SKM-1 (cell line): Measurements from ENCODE around the gene CCDC178.
"Not testable (repeated sequence)": the region's sequence is repeated elsewhere in the genome, so short reads cannot be mapped to it uniquely, and the experiment has no call there.

Experiments used
- DNase-seq: peaks from one replicate; lab custom pipeline; 2025; ENCODE audit not compliant: unreplicated experiment; lab: John Stamatoyannopoulos, UW

The CCDC178 gene

GRCh38 chr18:33239298-33239697, 201.2 kb downstream of the CCDC178 start:
- DNase-seq, result no peak

- DNase-seq, result no peak
These were observed 208.2 kb downstream of the CCDC178 start for GRCh38 chr18:33232318-33232626.

DNA sequence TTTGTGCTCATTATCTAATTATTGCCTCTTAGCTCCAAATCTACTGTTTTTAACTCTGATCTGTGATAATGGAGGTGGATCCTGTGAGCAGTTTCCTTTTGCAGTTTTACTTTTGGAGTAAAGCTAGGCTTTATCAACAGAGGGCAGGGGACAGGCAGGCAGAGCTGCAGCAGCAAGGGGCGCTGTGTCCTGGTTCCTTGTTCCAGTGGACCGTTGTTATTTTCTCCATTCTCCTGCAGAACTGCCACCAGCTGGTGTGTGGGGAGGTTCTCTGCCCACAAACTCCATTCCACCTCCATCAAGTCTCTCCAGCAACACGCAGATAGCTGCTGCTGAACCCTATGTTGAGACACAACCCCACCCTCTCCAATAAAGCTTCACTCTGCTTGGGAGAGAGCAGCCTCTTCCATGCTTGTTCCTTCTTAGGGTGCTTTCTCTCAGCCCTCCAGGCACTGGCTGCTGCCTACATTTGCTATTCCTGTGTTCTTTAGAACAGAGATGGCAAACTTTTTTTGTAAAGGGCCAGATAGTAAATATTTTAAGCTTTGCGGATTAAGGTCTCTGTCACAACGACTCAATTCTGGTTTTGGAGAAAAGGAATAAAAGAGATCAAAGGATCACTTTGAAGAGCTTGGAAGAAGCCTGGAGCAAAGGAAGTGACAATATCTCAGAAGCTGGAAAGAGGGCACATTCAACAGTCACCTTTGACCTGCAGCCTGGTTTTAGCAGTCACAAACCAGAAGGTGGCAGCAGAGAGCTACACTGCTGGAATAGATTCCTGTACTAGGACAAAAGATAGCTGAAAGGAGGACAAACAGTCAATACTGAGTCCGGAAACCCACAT, 208.8 kb downstream of the CCDC178 start:
- DNase-seq, result no peak

DNA sequence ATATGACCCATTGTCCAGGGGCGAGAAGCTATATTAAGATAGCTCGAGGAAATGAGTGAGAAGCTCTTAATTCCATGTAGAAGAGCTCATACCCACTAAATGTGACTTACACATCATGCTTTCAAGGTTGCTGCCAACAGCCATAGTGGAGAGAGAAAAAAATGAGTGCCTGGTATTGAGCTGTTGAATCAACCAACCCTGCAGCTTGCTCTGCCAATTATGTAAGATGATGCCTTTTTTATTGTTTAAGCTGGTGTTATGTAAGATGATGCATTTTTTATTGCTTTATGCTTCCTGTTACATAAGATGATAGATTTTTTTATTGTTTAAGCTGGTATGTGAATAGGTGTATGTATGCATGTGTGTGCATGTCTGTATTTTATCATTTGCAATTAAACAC, 228.2 kb downstream of the CCDC178 start:
- DNase-seq, result no peak

GRCh38 chr18:33210575-33211189, 229.8 kb downstream of the CCDC178 start:
- DNase-seq, result peak; percentile 41

GRCh38 chr18:33205777-33206176, 234.7 kb downstream of the CCDC178 start:
- DNase-seq, result no peak

DNA sequence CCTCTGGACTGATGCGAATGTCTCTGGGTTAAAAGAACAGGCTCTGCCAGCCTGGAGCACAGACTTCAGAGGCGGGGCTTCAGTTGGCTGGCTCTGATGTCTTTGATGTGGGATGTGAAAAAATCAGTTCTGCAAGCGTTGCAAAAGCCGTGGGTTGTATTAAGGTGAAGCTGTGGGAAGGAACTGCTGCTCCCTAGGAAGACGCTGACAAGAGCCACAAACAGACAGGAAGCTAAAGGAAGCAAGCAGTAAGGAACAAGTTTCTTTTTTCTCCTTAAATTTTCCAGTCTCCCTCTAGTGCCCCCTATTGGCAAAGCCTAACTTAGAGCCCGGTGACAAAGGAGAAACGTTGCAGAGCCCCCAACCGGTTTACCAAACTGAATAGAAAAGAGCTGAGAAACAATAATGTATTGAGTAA, 239.0 kb downstream of the CCDC178 start:
- peak; percentile 4 for DNase-seq

GRCh38 chr18:33195795-33196194, 244.7 kb downstream of the CCDC178 start:
- no peak for DNase-seq

DNA sequence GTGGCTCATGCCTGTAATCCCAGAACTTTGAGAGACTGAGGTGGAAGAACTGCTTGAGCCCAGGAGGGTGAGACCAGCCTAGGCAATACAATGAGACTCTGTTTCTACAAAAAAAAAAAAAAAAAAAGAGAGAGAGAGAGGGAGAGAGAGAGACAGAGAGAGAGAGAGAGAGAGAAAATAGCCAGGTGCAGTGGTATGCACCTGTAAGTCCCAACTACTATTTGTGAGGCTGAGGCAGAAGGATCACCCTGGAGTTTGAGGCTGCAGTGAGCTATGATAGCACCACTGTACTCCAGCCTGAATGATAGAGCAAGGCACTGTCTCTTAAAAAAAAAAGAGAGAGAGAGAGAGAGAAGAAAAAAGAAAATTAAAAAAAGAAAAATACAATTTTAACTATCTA, 245.7 kb downstream of the CCDC178 start:
- no peak for DNase-seq

DNA sequence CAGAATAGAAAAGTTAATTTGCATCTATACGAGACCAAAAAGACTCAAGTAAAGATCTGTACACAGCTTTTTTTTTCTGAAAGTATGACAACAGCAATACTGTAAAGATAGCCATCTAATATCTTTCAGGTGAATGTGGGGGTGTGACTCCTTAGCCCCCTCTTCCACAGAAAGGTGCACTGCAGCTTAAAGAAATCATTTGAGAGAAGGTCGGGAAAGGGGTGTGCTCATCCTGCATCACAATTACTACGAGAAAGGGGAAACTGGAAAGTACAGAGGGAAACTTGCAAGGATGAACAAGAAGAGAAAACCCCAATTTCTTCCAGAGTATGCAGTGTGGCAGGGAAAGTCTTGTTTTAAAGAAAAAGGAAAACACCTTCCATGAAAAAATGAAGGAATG, 255.6 kb downstream of the CCDC178 start:
- no peak for DNase-seq

- DNase-seq, result no peak
These were observed 256.3 kb downstream of the CCDC178 start for GRCh38 chr18:33184175-33184574.

- no peak for DNase-seq
These were observed 257.4 kb downstream of the CCDC178 start for GRCh38 chr18:33183136-33183535.

DNA sequence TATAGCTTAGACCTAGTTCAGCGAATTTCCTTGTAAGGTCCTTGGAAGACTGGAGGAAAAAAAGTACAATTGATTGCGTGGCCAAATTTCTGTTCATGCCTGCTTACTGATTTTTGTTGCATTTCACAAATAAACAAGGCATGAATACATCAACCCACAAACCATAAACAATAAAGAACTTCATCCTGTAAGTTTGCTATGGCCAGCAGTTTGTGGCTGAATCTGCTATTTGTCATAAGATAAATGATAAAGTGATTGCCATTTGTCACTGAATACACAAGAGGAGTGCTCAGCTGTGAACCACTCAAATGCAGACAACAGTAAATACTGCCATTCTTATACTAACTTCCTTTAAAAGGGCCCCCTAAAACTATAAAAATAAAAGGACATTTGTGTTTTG, 259.5 kb downstream of the CCDC178 start:
- no peak for DNase-seq

- DNase-seq, result no peak
These were observed 271.3 kb downstream of the CCDC178 start for GRCh38 chr18:33169218-33169617.

GRCh38 chr18:33164121-33164520, 276.4 kb downstream of the CCDC178 start:
- not testable (repeated sequence) for DNase-seq

GRCh38 chr18:33161131-33161530, 279.4 kb downstream of the CCDC178 start:
- DNase-seq, result no peak

- DNase-seq, result no peak
These were observed 281.4 kb downstream of the CCDC178 start for GRCh38 chr18:33159151-33159550.

DNA sequence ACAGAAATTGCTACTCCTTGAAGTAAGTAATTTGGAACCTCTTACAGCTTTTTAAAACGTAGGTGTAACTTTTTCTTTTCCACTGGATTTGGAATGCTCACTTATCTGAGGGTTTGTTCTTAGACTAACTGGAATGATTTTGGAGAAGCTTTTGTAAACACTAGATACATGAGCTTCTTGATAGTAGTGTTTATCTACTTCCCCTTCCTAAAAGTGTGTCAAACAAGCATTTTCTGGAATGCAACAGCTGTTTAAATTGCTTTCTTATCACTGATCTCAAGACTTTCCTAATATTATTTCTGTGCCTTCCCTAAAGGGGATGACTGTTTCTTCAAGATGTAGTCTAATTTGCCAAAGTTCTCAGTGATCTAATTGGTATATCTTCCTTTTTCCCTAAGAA, 282.6 kb downstream of the CCDC178 start:
- DNase-seq, result no peak

DNA sequence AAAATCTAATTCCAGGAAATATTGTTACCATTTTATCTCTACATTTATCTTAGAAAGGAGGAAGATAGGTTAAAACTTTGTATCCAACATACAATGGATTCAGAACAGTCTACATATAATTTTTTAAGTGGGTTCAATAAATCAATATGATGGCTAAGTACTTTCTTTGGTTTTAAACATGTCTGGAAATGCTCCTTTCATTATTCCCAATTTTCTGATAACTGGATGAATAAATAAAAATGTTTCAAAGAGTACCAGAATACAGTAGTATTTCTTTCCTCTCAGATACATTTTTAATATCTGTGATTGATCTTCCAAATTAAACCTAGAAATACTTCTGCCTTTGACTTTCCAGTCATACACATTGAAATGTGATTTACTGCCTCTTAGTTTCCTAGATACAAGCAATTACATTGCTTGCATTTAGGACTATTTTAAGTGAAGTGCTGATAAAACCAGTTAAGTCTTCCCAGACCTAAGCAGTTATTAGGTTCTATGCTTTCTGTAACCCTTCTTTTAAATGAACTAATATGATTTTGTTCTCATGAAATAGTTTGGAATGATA, 283.5 kb downstream of the CCDC178 start:
- no peak for DNase-seq

DNA sequence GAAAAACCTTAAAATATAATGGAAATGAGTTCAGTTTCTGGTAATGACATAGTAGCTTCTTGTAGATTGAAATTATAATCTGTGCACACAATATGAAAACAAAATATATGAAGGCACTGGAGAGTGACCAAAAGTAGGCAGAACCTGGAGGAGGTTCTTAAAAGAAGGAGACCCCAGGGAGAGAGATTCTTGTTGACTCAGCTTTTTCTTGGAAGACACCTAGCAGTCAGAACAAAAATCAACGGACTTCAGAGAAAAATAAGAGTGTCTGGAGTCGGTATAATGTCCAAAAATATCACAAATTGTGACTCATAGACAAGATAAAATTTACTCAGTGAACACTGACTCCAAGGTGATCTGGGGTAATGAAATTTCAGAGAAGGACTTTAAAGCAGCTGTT, 286.5 kb downstream of the CCDC178 start:
- no peak for DNase-seq

GRCh38 chr18:33152376-33152775, 288.1 kb downstream of the CCDC178 start:
- DNase-seq, result no peak

DNA sequence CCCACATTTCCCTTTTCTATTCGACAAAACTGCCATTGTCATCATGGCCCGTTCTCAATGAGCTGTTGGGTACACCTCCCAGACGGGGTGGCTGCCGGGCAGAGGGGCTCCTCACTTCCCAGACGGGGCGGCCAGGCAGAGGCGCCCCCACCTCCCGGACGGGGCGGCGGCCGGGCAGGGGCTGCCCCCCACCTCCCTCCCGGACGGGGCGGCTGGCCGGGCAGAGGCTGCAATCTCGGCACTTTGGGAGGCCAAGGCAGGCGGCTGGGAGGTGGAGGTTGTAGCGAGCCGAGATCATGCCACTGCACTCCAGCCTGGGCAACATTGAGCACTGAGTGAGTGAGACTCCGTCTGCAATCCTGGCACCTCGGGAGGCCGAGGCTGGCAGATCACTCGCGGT, 292.7 kb downstream of the CCDC178 start:
- DNase-seq, result not testable (repeated sequence)
